ENCODE results near the gene DRAXIN.
"Not testable (repeated sequence)": the region's sequence is repeated elsewhere in the genome, so short reads cannot be mapped to it uniquely, and the experiment has no call there.

The DRAXIN gene, protein sequence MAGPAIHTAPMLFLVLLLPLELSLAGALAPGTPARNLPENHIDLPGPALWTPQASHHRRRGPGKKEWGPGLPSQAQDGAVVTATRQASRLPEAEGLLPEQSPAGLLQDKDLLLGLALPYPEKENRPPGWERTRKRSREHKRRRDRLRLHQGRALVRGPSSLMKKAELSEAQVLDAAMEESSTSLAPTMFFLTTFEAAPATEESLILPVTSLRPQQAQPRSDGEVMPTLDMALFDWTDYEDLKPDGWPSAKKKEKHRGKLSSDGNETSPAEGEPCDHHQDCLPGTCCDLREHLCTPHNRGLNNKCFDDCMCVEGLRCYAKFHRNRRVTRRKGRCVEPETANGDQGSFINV

DNA sequence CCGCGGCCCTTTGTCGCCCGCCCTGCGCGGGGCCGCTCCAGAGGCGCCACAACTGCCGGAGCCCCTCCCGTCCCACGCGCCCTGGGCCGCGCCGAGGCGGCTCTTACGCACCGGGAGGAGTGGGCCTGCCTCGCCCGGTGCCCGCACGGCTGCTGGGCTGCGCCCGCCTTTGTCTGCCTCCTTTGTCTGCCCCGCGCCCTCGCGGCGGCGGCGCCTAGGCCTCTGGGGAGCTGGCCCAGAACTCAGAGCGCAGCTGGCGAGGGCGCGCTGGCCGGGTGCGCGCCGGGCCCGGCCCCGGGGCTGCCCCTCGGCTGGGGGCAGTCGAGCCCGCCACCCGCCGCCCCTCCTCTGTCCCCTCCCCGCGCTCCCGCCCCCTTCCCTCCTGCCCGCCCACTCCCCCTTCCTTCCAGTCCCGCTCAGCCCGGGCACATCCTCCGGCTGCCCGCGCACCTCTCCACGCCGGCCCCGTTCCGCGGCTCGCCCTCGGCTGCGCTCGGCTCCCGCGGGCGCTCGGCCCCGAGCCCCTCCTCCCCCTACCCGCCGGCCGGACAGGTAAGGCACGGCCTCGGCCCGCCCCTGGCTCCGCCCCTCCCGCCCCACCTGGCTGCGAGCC, at the start of gene DRAXIN:
Gene DRAXIN (plus strand): TSS at position 409 of the 613 bp plus-strand sequence. CDS start 14,549 bp downstream, outside the sequence.
- no peak for DNase-seq (ENCODE audit: low read depth, low spot score)

GRCh38 chr1:11641776-11642305, 49.7 kb upstream of the DRAXIN start:
- DNase-seq (ENCODE audit: low read depth, low spot score): no peak

GRCh38 chr1:11642418-11643017, 49.0 kb upstream of the DRAXIN start:
- DNase-seq (ENCODE audit: low read depth, low spot score): not testable (repeated sequence)

- DNase-seq (ENCODE audit: low read depth, low spot score): no peak
These were observed 47.7 kb upstream of the DRAXIN start for GRCh38 chr1:11643782-11644181.

- no peak for DNase-seq (ENCODE audit: low read depth, low spot score)
These were observed 46.2 kb upstream of the DRAXIN start for GRCh38 chr1:11645270-11645669.

GRCh38 chr1:11645670-11646265, 45.7 kb upstream of the DRAXIN start:
- DNase-seq (ENCODE audit: low read depth, low spot score): no peak

- no peak for DNase-seq (ENCODE audit: low read depth, low spot score)
These were observed 45.2 kb upstream of the DRAXIN start for GRCh38 chr1:11646317-11646716.

GRCh38 chr1:11647333-11647732, 44.2 kb upstream of the DRAXIN start:
- DNase-seq (ENCODE audit: low read depth, low spot score): no peak

- no peak for DNase-seq (ENCODE audit: low read depth, low spot score)
These were observed 43.5 kb upstream of the DRAXIN start for GRCh38 chr1:11648039-11648438.

DNA sequence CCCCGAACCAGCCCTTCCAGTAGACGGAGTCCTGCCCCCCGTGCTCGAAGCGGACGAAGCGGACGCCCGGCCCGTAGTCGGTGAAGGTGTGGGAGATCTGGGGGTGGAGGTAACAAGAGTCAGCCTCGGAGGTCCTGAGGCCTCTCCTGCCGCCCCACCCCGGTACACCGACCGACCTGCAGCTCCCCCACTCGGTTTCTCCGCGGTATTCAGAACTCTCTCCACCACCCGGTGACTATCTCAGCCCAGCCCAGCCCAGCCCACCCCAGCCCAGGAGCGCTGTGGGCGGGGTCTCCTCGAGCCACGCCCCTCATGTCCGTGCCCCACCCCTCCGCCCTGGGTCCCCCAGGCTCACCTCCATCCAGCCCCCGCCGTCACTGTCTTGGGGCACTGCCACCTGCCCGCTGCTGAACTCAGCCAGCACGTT, 42.8 kb upstream of the DRAXIN start:
- no peak for DNase-seq (ENCODE audit: low read depth, low spot score)

DNA sequence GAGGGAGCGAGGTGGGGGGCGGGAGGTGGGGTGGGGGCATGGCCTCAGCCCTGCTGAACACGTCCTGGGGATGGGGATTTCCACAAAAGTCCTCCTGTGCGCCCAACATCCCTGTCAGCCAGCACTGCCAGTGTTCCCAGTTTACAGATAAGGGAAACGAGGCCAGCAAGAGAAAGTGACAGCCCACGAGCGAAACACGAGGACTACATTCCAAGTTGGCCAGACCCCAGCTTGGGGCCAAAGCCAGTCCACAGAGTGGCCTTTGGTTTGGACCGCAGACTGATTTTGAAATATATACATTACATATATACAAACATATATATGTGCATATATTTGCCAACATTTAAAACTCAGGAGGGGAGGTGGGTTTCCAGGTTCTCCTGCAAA, 42.3 kb upstream of the DRAXIN start:
- DNase-seq (ENCODE audit: low read depth, low spot score): no peak

GRCh38 chr1:11649624-11650330, 41.7 kb upstream of the DRAXIN start:
- no peak for DNase-seq (ENCODE audit: low read depth, low spot score)

- no peak for DNase-seq (ENCODE audit: low read depth, low spot score)
These were observed 41.0 kb upstream of the DRAXIN start for GRCh38 chr1:11650331-11650991.

- DNase-seq (ENCODE audit: low read depth, low spot score): no peak
These were observed 40.5 kb upstream of the DRAXIN start for GRCh38 chr1:11651017-11651416.

DNA sequence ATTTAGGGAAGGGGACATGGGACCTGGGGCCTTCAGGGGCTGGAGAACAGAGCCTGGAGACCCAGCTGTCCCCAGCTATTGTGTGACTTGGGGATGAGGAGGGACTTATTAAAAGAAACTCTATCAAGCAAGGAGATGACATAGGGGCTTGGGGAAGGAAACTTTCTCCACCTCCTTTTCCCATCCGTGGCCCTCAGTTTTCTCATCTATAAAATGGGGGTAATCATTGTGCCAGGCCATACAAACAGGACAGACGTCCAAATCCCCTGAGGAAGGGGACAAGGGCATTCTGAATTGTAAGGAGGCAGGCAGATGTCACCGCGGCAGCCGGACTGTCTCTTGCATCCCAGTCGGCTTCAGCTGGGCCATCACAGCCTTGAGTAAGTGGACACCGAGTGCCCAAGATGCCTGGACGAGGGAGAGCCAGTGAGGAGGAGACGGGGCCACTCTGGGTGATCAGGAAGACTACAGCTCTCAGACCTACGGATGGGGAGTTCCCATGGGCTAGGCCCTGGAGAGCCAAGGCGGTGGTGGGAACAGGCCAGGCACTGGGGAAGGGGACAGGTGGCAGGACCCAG, 39.2 kb upstream of the DRAXIN start:
- DNase-seq (ENCODE audit: low read depth, low spot score): no peak

- DNase-seq (ENCODE audit: low read depth, low spot score): no peak
These were observed 38.2 kb upstream of the DRAXIN start for GRCh38 chr1:11653101-11653860.

GRCh38 chr1:11653861-11654136, 37.7 kb upstream of the DRAXIN start:
- no peak for DNase-seq (ENCODE audit: low read depth, low spot score)

DNA sequence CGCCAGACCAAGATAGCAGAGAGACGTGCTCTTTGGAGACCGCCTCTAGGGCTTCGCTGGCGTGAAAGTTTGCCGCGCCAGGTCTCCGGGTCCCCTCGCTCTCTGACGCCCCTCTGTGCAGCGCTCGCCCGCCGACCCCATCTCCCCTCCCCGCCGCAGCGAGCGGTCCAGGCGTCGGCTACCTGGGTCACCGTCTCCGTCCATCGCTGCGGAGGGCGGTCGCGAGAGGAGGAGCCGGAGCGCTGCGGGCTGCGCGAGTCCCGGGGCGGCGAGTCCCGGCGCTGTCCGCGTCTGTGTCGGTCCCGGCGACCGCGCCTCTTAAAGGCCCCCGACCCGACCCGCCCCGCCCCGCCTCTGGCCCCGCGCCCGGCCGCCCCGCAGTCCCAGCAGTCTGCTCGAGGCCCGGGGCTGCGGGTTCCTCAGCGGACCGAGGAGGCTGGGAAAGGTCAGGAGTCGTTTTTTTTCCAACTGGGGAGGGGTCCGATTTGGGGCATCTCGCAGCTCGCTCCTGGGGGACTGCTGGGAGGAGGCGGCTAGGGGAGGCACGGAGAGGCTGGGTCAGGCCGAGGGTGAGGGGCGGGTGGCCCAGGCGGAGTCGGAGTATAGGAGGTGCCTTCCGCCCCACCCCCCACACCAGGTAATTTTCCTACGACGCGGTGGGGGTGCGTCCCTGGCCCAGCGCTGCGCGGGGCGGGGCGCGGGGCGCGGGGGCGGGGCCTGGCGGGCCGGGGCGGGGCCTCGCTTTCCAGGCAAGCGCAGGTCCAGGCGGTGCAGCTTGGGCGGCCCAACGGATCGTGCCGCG, 37.2 kb upstream of the DRAXIN start, which contains the start of the genes FBXO2 and FBXO44:
Gene FBXO2 (minus strand): TSS at position 293 of the 802 bp plus-strand sequence. CDS start 89 bp downstream, at position 204.
Gene FBXO44 (plus strand): TSS at position 741 of the 802 bp plus-strand sequence. CDS start 959 bp downstream, outside the sequence.
- DNase-seq (ENCODE audit: low read depth, low spot score): no peak
